Measurements from ENCODE around the gene APOL6.

- TF ChIP-seq CTCF (IDR thresholded peaks at IDR 0.05; ENCODE audit: low read depth, low read length) (no peak), MAX (IDR thresholded peaks at IDR 0.05; ENCODE audit: low read depth, low read length) (no peak), POLR2A (IDR thresholded peaks at IDR 0.05; ENCODE audit: extremely low read depth, insufficient read length) (no peak)
Observed at GRCh38 chr22:35664955-35665587, 16.8 kb downstream of the APOL6 start.

Measured in NB4 (cell line).